NT2/D1 (cell line): ENCODE results near the gene PHACTR1.

Experiments used
- SUZ12 ChIP-seq: IDR thresholded peaks from 2 replicates; pipeline ENCODE4 v1.6.1; 2011; ENCODE audit not compliant: insufficient read length, insufficient read depth; ENCODE audit errors: extremely low read depth
- ZNF274 ChIP-seq: IDR thresholded peaks from 2 replicates; pipeline ENCODE4 v1.6.1; 2011; ENCODE audit warnings: mild to moderate bottlenecking, low read depth, low read length

GRCh38 chr6:13098006-13098405 is 381.4 kb downstream of the PHACTR1 start:
- no peak for TF ChIP-seq ZNF274
- TF ChIP-seq SUZ12, result no peak
